ENCODE results near the gene PFN3.
A peak's percentile ranks its signal among the peaks of the same experiment; 100 is the strongest.

DNA sequence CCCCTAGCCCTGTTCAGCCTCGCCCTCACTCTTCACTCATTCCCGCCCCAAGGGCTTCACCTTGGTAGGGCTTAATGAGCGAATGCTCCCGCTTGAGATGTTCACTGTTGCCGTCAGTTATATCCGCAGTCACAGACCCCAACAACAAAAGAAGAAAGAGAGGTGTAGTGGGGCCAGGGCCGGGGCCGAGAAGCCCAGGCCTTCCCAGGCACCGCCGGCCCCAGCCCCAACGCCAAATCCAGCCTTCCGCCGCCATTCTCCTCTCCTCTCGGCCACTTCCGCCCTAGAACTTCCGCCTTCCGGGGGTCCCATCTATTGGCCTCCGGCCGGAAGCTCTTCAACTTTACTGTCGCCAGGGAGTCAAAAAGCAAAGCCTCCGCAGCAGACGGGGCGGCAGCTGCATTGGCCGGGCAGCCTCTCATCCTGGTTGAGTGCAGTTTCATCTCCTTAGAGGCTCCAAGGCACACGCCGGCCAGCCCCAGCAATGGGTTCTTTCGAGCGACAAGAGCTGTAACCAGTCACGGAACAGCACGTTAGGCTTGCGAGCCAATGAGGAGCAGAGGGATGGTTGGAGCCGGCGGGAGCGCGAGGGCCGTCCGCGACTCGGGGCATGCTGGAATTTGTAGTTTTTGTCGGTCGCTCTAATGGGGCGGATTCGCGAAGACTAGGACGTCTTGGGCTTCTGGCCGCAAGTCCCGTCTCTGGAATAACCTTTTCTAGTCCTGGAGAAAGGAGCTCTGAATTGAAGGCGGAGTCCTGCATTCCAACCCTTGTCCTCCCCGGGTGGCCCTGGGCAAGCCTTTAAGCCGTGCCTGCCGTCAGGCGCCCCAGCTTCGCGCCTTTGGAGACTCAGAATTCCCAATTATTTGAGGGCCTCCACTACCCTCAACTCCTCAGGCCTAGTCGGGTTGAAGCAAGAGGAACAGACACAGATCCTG is 48.8 kb downstream of the PFN3 start, which contains the start of gene LMAN2:
- TF ChIP-seq, protein P1, sequence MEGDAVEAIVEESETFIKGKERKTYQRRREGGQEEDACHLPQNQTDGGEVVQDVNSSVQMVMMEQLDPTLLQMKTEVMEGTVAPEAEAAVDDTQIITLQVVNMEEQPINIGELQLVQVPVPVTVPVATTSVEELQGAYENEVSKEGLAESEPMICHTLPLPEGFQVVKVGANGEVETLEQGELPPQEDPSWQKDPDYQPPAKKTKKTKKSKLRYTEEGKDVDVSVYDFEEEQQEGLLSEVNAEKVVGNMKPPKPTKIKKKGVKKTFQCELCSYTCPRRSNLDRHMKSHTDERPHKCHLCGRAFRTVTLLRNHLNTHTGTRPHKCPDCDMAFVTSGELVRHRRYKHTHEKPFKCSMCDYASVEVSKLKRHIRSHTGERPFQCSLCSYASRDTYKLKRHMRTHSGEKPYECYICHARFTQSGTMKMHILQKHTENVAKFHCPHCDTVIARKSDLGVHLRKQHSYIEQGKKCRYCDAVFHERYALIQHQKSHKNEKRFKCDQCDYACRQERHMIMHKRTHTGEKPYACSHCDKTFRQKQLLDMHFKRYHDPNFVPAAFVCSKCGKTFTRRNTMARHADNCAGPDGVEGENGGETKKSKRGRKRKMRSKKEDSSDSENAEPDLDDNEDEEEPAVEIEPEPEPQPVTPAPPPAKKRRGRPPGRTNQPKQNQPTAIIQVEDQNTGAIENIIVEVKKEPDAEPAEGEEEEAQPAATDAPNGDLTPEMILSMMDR (IDR thresholded peaks at IDR 0.05) = no peak
- TF ChIP-seq MAX (CRISPR knock-in tag; IDR thresholded peaks at IDR 0.05) (peak; percentile 70; the same call in 1 of the 2 replicates), ZBTB21 (CRISPR knock-in tag; IDR thresholded peaks at IDR 0.05; ENCODE audit: borderline replicate concordance) (no peak), NR2C2 (CRISPR knock-in tag; IDR thresholded peaks at IDR 0.05) (no peak), TP53 (CRISPR knock-in tag; IDR thresholded peaks at IDR 0.05) (no peak), ZNF232 (CRISPR knock-in tag; IDR thresholded peaks at IDR 0.05) (no peak; the same call in 1 of the 2 replicates), RELA (CRISPR knock-in tag; IDR thresholded peaks at IDR 0.05; ENCODE audit: borderline replicate concordance) (no peak)
- TF ChIP-seq, protein P2, sequence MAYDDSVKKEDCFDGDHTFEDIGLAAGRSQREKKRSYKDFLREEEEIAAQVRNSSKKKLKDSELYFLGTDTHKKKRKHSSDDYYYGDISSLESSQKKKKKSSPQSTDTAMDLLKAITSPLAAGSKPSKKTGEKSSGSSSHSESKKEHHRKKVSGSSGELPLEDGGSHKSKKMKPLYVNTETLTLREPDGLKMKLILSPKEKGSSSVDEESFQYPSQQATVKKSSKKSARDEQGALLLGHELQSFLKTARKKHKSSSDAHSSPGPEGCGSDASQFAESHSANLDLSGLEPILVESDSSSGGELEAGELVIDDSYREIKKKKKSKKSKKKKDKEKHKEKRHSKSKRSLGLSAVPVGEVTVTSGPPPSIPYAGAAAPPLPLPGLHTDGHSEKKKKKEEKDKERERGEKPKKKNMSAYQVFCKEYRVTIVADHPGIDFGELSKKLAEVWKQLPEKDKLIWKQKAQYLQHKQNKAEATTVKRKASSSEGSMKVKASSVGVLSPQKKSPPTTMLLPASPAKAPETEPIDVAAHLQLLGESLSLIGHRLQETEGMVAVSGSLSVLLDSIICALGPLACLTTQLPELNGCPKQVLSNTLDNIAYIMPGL (CRISPR knock-in tag; IDR thresholded peaks at IDR 0.05) = no peak; the same call in 1 of the 2 replicates
